Liver (tissue), 3 donors: ENCODE data around the gene THAP7.

Experiments
- EGR1 ChIP-seq, 2 donors: IDR thresholded peaks; 2 replicates each; pipeline ENCODE4 v1.6.1; 2016 to 2018; ENCODE audit warnings: antibody characterized with exemption in 2 of 2, low read depth in 2 of 2
- FOXA1 ChIP-seq: IDR thresholded peaks from 2 replicates; pipeline ENCODE4 v1.6.1; 2016; ENCODE audit warnings: antibody characterized with exemption
- GABPA ChIP-seq, 2 donors: IDR thresholded peaks in 1 of 2; conservative IDR thresholded peaks in 1 of 2; 2 replicates each; pipeline ENCODE4 v1.6.1; 2016; ENCODE audit warnings: antibody characterized with exemption in 2 of 2, mild to moderate bottlenecking in 1 of 2, moderate library complexity in 1 of 2
- HNF4A ChIP-seq, 2 donors: conservative IDR thresholded peaks; 2 replicates each; pipeline ENCODE4 v1.6.1; 2016; ENCODE audit warnings: antibody characterized with exemption in 2 of 2, mild to moderate bottlenecking in 2 of 2
- JUND ChIP-seq, 2 donors: IDR thresholded peaks; 2 replicates each; pipeline ENCODE4 v1.6.1; 2016; ENCODE audit warnings: antibody characterized with exemption in 2 of 2
- NR2F2 ChIP-seq: IDR thresholded peaks from 2 replicates; pipeline ENCODE4 v1.6.1; 2016; ENCODE audit warnings: antibody characterized with exemption
- RAD21 ChIP-seq, 2 donors: IDR thresholded peaks; 2 replicates each; pipeline ENCODE4 v1.6.1; 2016; ENCODE audit warnings: antibody characterized with exemption in 2 of 2, mild to moderate bottlenecking in 2 of 2
- SP1 ChIP-seq: IDR thresholded peaks from 2 replicates; pipeline ENCODE4 v1.6.1; 2018; ENCODE audit warnings: antibody characterized with exemption, mild to moderate bottlenecking
- TAF1 ChIP-seq: conservative IDR thresholded peaks from 2 replicates; pipeline ENCODE4 v1.6.1; 2016; ENCODE audit warnings: antibody characterized with exemption, mild to moderate bottlenecking
- YY1 ChIP-seq: IDR thresholded peaks from 2 replicates; pipeline ENCODE4 v1.6.1; 2016; ENCODE audit warnings: antibody characterized with exemption, mild to moderate bottlenecking
- TF ChIP-seq, protein P1 (sequence below): fragments of 150-350 bp; IDR thresholded peaks from 2 replicates; pipeline ENCODE4 v1.5.1; 2017; ENCODE audit warnings: improper control_type of control experiment, low read depth, low read length; ENCODE audit not compliant: missing input control
- TF ChIP-seq, protein P2 (sequence below): IDR thresholded peaks from 2 replicates; pipeline ENCODE4 v1.6.1; 2016; ENCODE audit warnings: antibody characterized with exemption, mild to moderate bottlenecking
- TF ChIP-seq, protein P3 (sequence below): IDR thresholded peaks from 2 replicates; pipeline ENCODE4 v1.6.1; 2016; ENCODE audit warnings: antibody characterized with exemption
- TF ChIP-seq, protein P4 (sequence below): IDR thresholded peaks from 2 replicates; pipeline ENCODE4 v1.6.1; 2016; ENCODE audit warnings: antibody characterized with exemption
- donor health status: healthy.
- donor health status: healthy.

DNA sequence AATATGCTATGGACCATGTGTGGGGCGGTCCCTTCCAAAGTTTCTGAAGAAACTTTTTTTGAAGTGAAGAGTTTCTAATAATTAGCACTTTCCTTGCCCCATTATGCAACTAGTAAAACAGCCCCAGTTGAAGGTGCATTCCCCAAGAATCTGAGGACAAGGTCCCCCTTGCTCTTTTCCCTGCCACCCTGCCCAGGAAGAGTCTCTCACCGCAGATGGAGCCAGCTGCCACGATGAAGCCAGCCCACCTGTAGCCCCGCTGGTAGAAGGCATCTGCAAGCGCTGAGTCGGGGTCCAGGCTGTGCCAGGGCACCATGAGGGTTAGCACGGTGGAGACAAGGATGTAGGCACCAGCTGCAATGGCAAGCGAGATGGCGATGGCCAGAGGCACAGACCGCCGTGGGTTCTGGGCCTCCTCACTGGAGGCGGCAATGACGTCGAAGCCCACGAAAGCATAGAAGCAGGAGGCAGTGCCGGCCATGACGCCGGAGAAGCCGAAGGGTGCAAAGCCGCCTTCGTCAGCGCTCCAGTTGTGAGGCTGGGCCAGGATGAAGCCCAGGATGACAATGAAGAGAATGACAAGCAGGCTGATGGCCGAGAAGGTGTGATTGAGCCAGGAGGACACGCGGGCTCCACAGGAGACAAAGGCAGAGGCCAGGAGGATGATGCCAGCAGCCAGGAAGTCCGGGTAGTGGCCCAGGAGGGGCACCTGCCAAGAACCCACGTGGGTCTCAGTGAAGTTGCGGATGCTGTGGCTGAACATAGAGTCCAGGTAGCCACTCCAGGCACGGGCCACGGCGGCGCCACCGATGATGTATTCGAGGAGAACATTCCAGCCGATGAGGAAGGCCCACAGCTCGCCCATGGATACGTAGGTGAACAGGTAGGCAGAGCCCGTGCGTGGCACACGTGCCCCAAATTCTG, 29.0 kb upstream of the THAP7 start:
- TF ChIP-seq, protein P1, sequence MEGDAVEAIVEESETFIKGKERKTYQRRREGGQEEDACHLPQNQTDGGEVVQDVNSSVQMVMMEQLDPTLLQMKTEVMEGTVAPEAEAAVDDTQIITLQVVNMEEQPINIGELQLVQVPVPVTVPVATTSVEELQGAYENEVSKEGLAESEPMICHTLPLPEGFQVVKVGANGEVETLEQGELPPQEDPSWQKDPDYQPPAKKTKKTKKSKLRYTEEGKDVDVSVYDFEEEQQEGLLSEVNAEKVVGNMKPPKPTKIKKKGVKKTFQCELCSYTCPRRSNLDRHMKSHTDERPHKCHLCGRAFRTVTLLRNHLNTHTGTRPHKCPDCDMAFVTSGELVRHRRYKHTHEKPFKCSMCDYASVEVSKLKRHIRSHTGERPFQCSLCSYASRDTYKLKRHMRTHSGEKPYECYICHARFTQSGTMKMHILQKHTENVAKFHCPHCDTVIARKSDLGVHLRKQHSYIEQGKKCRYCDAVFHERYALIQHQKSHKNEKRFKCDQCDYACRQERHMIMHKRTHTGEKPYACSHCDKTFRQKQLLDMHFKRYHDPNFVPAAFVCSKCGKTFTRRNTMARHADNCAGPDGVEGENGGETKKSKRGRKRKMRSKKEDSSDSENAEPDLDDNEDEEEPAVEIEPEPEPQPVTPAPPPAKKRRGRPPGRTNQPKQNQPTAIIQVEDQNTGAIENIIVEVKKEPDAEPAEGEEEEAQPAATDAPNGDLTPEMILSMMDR: no peak
- TF ChIP-seq TAF1 (no peak), SP1 (no peak), RAD21 (IDR thresholded peaks at IDR 0.05) (no peak), NR2F2 (no peak), FOXA1 (no peak), JUND (IDR thresholded peaks at IDR 0.05) (no peak), HNF4A (conservative IDR thresholded peaks at IDR 0.05) (no peak), GABPA (IDR thresholded peaks at IDR 0.05 in 1 of 2, conservative IDR thresholded peaks at IDR 0.05 in 1 of 2) (no peak), YY1 (no peak), EGR1 (IDR thresholded peaks at IDR 0.05; ENCODE audit: low read depth in 2 of 2) (no peak)
- TF ChIP-seq, protein P2, sequence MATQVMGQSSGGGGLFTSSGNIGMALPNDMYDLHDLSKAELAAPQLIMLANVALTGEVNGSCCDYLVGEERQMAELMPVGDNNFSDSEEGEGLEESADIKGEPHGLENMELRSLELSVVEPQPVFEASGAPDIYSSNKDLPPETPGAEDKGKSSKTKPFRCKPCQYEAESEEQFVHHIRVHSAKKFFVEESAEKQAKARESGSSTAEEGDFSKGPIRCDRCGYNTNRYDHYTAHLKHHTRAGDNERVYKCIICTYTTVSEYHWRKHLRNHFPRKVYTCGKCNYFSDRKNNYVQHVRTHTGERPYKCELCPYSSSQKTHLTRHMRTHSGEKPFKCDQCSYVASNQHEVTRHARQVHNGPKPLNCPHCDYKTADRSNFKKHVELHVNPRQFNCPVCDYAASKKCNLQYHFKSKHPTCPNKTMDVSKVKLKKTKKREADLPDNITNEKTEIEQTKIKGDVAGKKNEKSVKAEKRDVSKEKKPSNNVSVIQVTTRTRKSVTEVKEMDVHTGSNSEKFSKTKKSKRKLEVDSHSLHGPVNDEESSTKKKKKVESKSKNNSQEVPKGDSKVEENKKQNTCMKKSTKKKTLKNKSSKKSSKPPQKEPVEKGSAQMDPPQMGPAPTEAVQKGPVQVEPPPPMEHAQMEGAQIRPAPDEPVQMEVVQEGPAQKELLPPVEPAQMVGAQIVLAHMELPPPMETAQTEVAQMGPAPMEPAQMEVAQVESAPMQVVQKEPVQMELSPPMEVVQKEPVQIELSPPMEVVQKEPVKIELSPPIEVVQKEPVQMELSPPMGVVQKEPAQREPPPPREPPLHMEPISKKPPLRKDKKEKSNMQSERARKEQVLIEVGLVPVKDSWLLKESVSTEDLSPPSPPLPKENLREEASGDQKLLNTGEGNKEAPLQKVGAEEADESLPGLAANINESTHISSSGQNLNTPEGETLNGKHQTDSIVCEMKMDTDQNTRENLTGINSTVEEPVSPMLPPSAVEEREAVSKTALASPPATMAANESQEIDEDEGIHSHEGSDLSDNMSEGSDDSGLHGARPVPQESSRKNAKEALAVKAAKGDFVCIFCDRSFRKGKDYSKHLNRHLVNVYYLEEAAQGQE: no peak
- TF ChIP-seq, protein P3, sequence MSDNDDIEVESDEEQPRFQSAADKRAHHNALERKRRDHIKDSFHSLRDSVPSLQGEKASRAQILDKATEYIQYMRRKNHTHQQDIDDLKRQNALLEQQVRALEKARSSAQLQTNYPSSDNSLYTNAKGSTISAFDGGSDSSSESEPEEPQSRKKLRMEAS: no peak
- TF ChIP-seq, protein P4, sequence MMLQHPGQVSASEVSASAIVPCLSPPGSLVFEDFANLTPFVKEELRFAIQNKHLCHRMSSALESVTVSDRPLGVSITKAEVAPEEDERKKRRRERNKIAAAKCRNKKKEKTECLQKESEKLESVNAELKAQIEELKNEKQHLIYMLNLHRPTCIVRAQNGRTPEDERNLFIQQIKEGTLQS: no peak
